NCI-H2196 (cell line): ENCODE measurements around the gene RFPL2.
"Not testable (repeated sequence)": the region's sequence is repeated elsewhere in the genome, so short reads cannot be mapped to it uniquely, and the experiment has no call there.

Experiments
- DNase-seq: peaks from one replicate; lab custom pipeline; 2025; ENCODE audit not compliant: unreplicated experiment; lab: John Stamatoyannopoulos, UW

RFPL2 gene

DNA sequence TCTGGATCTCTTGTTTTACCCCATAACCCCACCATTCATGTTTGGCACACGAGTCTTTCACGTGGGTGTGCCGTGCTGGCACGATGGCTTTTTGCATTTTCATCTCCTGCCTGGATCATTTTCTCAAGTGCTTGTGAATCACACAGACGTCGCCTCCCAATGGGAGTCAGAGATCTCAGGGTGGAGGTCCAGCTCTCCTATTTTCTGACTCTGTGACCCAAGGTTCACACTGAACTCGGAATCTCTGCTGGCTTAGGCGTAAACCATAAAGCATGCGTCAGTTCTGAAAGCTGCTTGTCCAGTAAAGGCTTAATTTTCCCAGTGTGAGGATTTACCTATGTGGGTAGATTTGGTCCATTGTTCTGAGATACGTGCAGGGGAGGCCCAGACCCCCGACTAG, 29.8 kb downstream of the RFPL2 start:
- DNase-seq = no peak

DNA sequence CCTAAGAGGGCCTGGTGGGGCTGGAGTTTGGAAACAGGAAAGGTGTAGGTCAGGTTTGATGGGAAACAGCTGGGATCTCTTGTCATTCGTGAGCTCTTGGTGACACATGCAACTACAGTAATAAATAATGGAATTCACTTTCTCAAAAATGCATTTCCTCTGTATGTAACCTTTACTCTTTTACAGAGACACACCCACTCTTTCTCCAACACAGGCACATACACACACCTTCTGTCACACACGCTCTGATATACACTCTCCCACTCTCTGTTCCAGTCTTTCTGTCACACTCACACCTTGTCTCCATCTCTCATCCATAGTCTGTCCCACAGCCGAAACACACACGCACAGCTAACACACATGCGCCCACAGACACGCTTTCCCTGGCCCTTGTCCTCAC, 39.2 kb downstream of the RFPL2 start:
- no peak for DNase-seq

DNA sequence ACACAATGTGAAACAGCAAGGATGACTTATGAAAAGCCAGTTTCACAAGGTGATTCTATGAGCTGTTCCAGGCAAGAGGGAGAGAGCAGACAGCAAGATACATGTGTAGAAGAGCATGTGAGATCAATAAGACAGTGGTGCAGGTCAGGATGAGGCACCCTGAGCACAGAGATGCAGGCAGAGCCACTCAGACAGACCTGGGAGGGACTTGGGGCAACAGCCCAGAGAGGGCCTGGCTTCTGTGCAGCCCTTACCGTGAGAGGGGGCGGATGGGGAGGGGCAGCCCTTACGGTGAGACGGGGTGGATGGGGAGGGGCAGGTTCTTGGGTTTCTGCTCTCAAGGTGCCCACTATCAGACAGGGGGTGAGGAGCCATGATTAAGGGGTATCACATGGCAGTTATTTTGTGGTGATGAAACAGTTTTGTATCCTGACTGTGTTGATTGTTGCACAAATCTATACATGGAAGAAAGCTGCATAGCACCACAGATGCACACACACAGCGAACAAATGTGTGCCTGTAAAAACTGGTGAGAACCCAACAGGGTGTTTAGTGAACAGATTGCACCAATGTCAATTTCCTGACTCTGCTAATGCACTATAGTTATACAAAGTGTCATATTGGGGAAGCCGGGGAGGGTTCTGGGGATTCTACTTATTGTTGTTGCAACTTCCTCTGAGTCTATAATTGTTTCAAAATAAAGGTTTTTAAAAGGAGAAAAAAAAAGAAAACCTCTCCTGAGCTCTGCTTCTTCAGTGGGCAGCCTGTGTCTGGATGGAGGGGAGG, 40.6 kb downstream of the RFPL2 start:
- no peak for DNase-seq

DNA sequence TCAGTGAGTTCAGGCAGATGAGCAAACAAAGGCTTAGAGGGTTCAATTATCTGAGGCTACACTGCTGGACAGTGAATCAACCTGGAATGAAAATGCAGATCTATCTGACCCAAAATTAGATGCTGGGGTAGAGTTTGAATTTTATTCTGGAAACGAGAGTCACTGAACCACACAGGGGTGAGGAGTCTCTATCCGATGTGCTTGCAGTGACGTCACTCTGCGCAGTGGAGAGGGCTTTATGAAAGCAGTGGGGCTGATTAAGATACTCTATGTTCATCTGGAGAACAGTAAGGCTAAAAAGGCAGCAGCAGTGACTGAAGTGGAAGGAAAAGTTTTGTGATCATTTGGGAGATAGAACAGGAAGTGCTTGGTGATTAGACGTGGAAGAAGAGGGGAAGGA, 44.5 kb downstream of the RFPL2 start:
- not testable (repeated sequence) for DNase-seq

DNA sequence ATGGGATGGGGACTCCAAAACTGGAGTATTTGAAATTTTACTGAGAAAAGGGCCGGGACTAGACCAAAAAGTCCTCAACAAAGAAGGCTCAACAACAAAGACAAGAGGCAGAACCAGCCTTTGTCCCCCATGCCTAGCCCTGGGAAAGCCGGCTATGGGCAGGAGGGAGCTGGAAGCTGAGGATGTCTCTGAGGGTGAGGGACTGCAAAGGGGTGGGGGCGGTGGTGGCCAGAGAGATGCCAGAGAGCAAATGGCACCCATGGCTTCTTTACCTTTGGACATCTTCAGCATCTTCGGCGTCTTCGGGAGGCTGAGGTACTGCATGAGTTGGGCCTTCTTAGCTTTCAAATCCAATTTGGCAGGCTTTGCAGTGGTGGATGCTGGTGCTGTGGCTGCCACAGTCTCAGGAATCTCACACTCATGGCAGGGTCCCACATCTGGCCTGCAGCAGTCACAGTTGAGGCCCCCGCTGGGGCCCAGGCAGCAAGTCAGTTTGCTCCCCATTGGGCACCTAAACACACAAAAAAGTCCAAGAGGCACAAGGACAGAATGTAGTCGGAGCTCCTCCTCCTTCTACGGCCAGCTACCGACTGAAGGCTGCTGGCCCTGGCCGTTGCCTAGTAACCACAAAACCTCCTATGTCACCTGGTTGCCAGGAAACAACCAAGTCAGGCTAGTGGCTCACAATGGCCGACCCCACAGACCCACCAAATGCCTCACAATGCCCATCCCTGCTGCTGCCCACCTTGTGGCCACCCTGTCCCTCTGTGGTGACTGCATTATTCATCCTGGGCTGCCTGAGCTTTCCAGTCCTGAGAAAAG, 46.0 kb downstream of the RFPL2 start, which contains the start of gene C22orf42:
TSS of gene C22orf42 (minus strand) at position 592 of the 822 bp plus-strand sequence. CDS start at position 504, 88 bp downstream.
- DNase-seq = no peak

DNA sequence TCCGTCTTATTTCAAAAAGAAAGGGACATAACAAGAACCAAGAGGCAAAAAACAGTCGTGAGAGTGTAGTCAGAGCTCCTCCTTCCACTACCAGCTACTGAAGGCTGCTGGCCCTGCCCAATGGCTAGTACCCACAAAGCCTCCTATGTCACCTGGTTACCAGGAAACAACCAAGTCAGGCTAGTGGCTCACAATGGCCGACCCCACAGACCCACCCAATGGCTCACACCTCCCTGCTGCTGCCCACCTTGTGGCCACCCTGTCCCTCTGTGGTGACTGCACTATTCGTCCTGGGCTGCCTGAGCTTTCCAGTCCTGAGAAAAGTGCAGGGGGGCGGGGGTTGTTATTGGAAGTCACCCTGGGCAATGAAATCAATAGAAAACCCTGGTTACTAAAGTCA, 47.2 kb downstream of the RFPL2 start:
- not testable (repeated sequence) for DNase-seq

DNA sequence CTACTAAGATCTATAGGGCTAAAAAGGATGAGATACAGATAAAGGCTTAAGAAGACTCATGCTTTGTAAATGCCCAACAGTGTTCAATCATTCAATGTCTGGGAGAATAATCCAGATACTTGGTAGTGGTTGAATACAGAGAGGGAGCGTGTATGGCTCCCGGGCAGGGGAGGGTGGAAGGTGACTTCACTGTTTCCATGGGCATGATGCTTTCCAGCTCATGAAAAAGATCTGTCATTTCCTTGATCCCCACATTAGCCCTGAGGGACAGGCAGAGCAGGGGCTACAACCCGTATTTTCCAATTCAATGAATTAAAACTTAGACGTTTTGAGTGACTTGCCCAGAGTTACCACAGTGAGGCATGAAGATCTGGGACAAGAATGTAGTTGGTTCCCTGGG, 50.1 kb downstream of the RFPL2 start:
- not testable (repeated sequence) for DNase-seq

DNA sequence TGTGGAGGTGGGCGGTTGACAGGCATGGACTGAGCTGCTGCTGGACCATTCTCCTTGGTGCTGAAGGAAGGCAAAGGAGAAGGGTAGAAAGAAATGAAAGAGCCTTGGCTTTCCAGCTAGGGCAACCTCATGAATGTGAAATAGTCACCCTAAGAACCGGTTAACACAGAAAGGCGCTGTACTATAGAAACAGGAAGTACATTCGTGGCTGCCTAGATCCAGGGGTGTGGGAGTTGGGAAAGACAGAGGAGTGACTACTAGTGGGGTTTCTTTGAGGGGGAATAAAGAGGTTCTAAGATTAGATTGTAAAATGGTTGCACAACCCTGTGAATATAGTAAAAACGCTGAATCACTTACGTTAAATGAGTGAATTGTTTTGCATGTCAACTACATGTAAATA, 53.2 kb downstream of the RFPL2 start:
- not testable (repeated sequence) for DNase-seq

DNA sequence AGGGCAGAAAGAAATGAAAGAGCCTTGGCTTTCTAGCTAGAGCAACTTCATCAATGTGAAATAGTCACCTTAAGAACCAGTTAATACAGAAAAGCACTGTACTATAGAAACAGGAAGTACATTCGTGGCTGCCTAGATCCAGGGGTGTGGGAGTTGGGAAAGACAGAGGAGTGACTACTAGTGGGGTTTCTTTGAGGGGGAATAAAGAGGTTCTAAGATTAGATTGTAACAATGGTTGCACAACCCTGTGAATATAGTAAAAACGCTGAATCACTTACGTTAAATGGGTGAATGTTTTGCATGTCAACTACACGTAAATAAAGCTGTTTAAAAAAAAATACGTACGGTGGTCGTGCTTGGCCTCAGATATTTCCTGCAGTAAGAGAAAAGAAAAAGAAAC, 54.2 kb downstream of the RFPL2 start:
- not testable (repeated sequence) for DNase-seq

DNA sequence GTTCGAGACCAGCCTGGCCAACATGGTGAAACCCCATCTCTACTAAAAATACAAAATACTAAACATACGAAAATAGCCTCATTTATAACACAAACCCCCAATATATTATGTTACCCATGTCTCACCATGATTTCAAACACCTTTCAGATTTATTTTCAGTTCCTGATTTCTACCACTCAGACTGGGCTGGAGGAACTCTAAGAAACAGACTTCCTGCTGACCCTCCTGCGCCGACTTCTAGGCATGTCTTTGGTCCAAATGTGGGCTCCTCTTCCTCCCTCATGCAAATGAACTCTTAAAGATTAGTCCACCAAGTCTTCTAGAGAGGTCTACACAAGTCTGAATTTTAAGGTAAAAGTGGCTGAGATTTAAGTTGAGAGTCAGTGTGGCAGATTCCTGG, 56.5 kb downstream of the RFPL2 start:
- DNase-seq = not testable (repeated sequence)

DNA sequence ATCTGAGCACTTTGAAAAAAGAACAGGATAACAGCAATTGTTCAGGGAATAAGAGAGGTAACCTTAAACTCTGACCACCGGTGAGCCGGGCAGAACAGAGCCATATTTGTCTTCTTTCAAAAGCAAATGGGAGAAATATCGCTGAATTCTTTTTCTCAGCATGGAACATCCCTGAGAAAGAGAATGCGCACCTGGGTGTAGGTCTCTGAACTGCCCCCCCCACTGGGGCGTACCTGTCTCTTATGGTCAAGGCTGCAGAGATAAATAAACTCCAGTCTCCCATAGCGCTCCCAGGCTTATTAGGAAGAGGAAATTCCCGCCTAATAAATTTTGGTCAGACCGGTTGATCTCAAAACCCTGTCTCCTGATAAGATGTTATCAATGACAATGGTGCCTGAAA, 57.7 kb downstream of the RFPL2 start:
- DNase-seq = not testable (repeated sequence)

DNA sequence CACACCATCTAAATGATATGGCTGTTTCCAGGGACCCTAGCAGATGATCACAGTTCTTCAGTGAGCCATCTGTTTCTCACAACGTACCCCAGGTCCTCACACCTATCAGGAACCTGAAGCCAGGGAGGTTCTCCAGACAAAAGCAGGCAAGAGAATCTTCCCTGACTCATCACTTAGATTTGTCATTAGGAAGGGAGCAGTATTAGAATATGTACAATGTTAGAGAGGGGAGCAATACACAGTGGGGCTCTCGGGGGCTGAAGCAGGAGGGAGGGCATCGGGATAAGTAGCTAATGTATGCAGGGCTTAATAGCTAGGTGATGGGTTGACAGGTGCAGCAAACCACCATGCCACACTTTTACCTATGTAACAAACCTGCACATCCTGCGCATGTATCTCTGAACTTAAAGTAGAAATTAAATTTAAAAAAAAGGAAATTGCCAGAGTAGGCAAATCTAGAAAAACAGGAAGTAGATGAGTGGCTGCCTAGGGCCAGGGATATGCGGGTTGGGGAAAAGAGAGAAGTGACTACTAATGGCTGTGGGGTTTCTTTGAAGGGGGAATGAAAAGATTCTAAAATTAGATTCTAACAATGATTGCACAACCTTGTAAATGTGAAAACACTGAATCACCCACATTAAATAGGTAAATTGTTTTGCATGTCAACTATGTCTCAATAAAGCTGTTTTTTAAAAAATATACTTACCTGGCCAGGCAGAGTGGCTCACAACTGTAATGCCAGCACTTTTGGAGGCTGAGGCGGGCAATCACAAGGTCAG, 60.2 kb downstream of the RFPL2 start:
- no peak for DNase-seq

DNA sequence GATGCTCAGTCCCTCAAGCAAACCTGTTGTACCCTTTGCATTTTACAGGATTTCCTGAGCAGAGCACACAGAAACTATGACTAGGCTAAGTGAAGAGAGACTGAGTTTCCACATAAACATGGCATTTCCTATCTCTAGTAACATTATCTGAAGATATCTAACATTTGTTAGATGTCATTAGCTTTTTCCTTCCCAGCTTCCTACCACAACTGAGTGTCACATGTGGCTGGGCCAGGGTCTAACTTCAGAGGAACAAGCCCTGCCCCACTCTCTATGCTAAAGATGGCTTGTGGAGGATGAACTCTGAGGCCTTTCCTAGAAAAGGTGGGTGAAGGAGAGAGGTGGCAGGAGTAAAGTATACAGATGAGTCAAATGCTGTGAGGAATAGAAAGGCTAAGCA, 62.3 kb downstream of the RFPL2 start:
- no peak for DNase-seq

DNA sequence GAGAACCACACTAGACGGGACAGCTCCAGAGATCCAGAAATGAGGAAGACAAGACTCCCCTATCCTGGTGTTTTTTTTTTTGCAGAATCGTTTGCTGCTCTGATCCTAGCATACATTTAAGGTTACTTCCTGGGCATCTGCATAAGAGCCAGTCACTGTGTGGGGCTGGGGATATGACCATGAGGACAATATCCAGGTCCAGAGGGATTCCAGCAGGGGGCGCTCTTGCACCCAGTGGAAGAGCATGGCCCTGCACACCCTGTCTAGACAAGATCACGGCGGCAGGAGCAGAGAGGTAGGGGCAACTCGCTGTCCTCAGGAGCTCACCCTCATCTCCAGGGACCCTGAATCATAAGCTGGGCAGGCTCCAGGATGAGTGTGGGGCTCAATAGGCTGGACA, 64.2 kb downstream of the RFPL2 start:
- not testable (repeated sequence) for DNase-seq
